Left ventricle myocardium inferior (tissue), 1 donor: ENCODE results near the gene NR3C2. TPM values are rescaled to one million over a fixed set of nuclear protein-coding genes. Genes with fewer than 3 reads are reported as not detected.

ENCODE experiments used
- DNase-seq: peaks from one replicate; pipeline ENCODE4 v3.0.0-alpha.2; 2020
- H3K27ac ChIP-seq: fragments of 200-600 bp; replicated peaks from 2 replicates; pipeline ENCODE4 v1.8.0; 2021
- H3K27me3 ChIP-seq: fragments of 200-600 bp; 2 replicates; pipeline ENCODE4 v1.8.0; 2021; ENCODE audit warnings: low read depth
- H3K36me3 ChIP-seq: fragments of 200-600 bp; 2 replicates; pipeline ENCODE4 v1.8.0; 2021
- H3K4me1 ChIP-seq: fragments of 200-600 bp; 2 replicates; pipeline ENCODE4 v1.8.0; 2021
- H3K4me3 ChIP-seq: fragments of 200-600 bp; 2 replicates; pipeline ENCODE4 v1.8.0; 2021; ENCODE audit warnings: mild to moderate bottlenecking, moderate library complexity
- H3K9me3 ChIP-seq: fragments of 200-600 bp; replicated peaks from 2 replicates; pipeline ENCODE4 v1.8.0; 2021
- intact Hi-C: fragments of 100-400 bp; cut with micrococcal nuclease; formaldehyde crosslinking; loops from one replicate; pipeline ENCODE4 v1.11.0; 2022
- total RNA-seq: library from RNA; stranded (reverse); fragmentation: NEBNext Ultra II Directional; extraction: Animal tissue kit (Norgen Biotek cat#: 25700); gene quantifications from one replicate; pipeline ENCODE4 v1.2.1, GENCODE V29; 2021
- TF ChIP-seq, protein P1 (sequence below): fragments of 200-600 bp; IDR thresholded peaks from 2 replicates; pipeline ENCODE4 v1.8.0; 2021; ENCODE audit warnings: antibody characterized with exemption, mild to moderate bottlenecking, borderline replicate concordance
- donor health status: DM: no; HTN: yes; CAD: no; lungs with severe emphysema.

The NR3C2 gene
- total RNA-seq, 1 donor from 2014 or later = 23.9 TPM

DNA sequence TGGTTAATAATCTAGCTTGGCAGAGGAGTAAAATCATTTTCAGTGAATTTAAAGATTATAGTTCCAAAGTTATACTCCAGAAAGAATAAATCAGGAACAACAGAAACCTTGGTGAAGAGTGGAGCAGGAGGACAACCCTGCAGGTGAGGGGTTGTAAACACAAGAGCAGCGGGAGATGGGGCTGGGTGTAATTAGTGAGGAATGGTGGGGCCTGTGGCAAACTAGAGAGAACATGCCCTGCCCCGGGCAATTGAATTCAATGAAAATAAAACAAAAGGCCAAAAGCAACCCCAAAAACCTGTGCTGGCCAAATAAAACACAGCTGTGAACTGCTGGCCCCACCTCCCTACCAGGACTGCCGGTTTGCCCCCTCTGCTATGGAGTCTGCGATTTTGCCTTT lies 325.2 kb downstream of the NR3C2 start:
- TF ChIP-seq, protein P1, sequence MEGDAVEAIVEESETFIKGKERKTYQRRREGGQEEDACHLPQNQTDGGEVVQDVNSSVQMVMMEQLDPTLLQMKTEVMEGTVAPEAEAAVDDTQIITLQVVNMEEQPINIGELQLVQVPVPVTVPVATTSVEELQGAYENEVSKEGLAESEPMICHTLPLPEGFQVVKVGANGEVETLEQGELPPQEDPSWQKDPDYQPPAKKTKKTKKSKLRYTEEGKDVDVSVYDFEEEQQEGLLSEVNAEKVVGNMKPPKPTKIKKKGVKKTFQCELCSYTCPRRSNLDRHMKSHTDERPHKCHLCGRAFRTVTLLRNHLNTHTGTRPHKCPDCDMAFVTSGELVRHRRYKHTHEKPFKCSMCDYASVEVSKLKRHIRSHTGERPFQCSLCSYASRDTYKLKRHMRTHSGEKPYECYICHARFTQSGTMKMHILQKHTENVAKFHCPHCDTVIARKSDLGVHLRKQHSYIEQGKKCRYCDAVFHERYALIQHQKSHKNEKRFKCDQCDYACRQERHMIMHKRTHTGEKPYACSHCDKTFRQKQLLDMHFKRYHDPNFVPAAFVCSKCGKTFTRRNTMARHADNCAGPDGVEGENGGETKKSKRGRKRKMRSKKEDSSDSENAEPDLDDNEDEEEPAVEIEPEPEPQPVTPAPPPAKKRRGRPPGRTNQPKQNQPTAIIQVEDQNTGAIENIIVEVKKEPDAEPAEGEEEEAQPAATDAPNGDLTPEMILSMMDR = no peak
- H3K9me3 ChIP-seq = no peaks in the 10 kb centered on the region
- no peak overlapping the region for H3K27ac ChIP-seq
- peaks cover 41% of the 10 kb centered on the region for H3K36me3 ChIP-seq
- H3K4me3 ChIP-seq = no peak overlapping the region
- no peaks in the 10 kb centered on the region for H3K27me3 ChIP-seq
- no peak for DNase-seq
- peaks cover 10% of the 10 kb centered on the region for H3K4me1 ChIP-seq
- intact Hi-C loops = no loop called here

- no peaks in the 10 kb centered on the region for H3K27me3 ChIP-seq
- H3K27ac ChIP-seq = no peak overlapping the region
- intact Hi-C loops = no loop called here
- no peak for DNase-seq
- no peaks in the 10 kb centered on the region for H3K9me3 ChIP-seq
- H3K4me1 ChIP-seq = peaks cover 10% of the 10 kb centered on the region
- peaks cover 44% of the 10 kb centered on the region for H3K36me3 ChIP-seq
- TF ChIP-seq, protein P1 = no peak
- no peak overlapping the region for H3K4me3 ChIP-seq
Observed at GRCh38 chr4:148116264-148116663, 325.9 kb downstream of the NR3C2 start.

GRCh38 chr4:148114436-148114835 lies 327.8 kb downstream of the NR3C2 start:
- no peaks in the 10 kb centered on the region for H3K9me3 ChIP-seq
- H3K27ac ChIP-seq = no peak overlapping the region
- H3K4me3 ChIP-seq = no peak overlapping the region
- peaks cover 50% of the 10 kb centered on the region for H3K36me3 ChIP-seq
- TF ChIP-seq, protein P1 = no peak
- intact Hi-C loops = no loop called here
- DNase-seq = no peak
- H3K4me1 ChIP-seq = peaks cover 10% of the 10 kb centered on the region
- H3K27me3 ChIP-seq = no peaks in the 10 kb centered on the region

GRCh38 chr4:148112231-148112982 lies 329.8 kb downstream of the NR3C2 start:
- intact Hi-C loops = no loop called here
- H3K4me3 ChIP-seq = no peak overlapping the region
- no peak overlapping the region for H3K27ac ChIP-seq
- peaks cover under 1% of the 10 kb centered on the region for H3K9me3 ChIP-seq
- H3K4me1 ChIP-seq = peaks cover 10% of the 10 kb centered on the region
- H3K36me3 ChIP-seq = peaks cover 59% of the 10 kb centered on the region
- no peak for DNase-seq
- no peaks in the 10 kb centered on the region for H3K27me3 ChIP-seq
- TF ChIP-seq, protein P1 = no peak

DNA sequence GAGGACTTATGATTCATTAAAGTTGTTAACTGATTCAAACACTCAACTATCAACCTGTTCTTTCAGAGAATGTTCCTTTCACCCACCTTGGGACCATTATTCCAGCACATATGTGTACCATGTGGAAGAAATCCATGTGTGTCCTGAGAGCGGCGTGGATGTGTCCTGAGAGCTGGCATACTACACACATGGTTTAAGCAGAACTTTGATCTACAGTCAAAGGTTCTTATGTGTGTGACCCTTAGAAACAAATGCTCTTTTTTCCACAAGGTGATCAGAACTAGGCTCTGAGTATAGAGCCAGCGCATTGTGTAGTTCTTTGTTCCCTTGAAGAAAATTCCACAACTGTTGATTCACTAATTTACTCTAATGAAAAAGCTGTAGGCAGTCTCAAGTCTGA lies 332.0 kb downstream of the NR3C2 start:
- H3K27ac ChIP-seq = no peak overlapping the region
- DNase-seq = no peak
- TF ChIP-seq, protein P1 = no peak
- peaks cover 5% of the 10 kb centered on the region for H3K4me1 ChIP-seq
- no peak overlapping the region for H3K4me3 ChIP-seq
- peaks cover 15% of the 10 kb centered on the region for H3K9me3 ChIP-seq
- H3K36me3 ChIP-seq = peaks cover 69% of the 10 kb centered on the region
- intact Hi-C loops = no loop called here
- no peaks in the 10 kb centered on the region for H3K27me3 ChIP-seq
